ENCODE measurements around the gene EFCAB5. TPM values are rescaled to one million over a fixed set of nuclear protein-coding genes. Genes with fewer than 3 reads are reported as not detected.

The EFCAB5 gene
- total and polyA plus RNA-seq, 2 of the 8 experiments (the other 6 are each of a cell fraction or from before 2014, with no cell fraction given): 0.05 to 0.34 TPM

- no peak for TF ChIP-seq KDM4A (IDR thresholded peaks at IDR 0.05; ENCODE audit: low read depth, low read length, severe bottlenecking)
- TF ChIP-seq CEBPB (IDR thresholded peaks at IDR 0.05; ENCODE audit: low read depth, low read length): no peak
These were observed 21.2 kb downstream of the EFCAB5 start (continued) for GRCh38 chr17:29962656-29963055.
